ENCODE measurements around the gene ITGB1BP2.
"Not testable (repeated sequence)": the region's sequence is repeated elsewhere in the genome, so short reads cannot be mapped to it uniquely, and the experiment has no call there.

The ITGB1BP2 gene

DNA sequence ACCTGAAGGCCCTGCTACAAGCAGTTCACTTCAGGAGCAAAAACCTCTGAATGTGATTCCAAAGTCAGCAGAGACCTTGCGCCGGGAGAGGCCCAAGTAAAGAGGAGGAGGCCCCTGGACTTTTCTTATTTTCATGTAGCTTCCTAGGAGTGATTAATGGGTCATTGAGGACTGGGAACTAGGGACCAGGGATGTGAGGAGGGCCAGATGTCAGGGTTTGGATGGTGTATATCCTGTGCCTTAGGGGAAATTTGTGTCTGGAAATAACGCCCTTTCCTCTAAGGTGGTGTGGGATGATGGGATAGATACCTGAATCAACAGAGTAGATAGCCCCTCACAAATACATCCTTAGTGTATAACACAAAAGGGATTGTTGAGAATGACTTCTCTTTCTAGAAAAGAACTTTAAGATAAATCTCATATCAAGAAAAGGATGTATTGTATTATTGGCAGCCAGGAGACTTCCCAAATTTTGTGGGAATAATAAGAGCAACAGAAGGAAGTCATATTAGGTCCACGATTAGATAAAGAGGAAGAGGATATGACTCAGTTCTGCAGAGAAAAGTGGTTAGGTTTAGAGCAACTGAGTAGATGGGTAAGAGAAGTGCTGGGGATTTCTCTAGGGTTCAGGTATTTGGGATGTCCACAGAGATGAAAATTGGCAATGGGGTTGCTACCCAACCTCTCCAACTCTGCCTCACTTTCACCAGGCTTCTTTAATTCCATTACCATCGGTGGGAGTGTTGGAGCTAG lies 1.1 kb downstream of the ITGB1BP2 start:
- no peak for DNase-seq

DNA sequence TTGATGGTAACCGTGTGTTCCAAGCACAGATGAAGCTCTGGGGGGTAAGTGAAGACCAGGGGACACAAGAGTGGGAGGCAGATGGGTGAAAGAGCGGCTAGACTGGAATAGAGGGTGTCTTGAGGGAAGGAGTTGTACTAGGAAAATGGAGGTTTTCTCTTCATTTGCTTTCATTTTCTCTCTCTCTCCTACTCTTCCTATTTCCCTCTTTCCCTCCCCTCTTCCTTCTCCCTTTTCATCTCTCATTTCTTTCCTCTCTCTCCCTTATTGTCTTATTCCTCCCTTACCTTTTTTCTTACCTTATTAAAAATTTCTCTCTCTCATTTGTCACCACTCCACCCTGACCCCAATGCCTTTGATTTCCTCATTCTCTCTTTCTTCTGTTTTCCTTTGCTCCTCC lies 3.0 kb downstream of the ITGB1BP2 start:
- no peak for DNase-seq

DNA sequence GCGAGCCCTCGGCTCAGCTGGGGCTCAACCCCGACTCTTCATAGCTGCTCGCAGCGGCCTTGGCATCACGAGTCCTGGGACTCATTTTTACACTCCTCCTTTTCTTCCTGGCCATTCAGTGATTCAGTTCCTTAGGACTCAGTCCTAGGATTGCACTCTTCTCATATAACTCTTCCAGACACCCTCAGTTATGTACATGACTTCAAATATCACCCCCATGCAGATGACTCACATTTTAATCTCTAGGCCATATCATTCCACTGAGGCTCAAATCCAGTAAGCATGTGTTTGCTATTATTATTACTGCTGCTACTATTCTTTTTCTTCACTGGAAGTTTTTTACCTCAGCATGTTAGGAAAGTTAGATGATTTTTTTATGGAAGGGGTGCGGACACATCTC lies 14.4 kb downstream of the ITGB1BP2 start:
- DNase-seq, result no peak

DNA sequence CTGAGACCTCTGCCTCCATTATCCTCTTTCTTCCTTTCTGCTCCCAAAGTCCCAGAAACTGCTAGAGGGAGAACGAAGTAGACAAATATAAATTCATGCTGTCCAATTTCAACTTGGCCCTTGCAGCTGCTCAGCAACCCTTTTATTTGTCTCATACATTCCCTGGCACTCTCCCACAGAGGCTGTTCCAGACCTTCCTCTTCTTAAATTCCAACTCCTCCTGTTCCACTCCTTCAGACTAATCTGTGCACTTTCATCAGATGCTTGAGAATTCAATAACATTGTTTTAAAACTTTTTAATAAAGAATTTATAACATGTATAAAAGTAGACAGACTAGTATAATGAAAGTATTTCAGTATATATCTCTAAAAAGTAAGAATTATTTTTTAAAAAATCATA lies 15.4 kb downstream of the ITGB1BP2 start:
- DNase-seq, result not testable (repeated sequence)

DNA sequence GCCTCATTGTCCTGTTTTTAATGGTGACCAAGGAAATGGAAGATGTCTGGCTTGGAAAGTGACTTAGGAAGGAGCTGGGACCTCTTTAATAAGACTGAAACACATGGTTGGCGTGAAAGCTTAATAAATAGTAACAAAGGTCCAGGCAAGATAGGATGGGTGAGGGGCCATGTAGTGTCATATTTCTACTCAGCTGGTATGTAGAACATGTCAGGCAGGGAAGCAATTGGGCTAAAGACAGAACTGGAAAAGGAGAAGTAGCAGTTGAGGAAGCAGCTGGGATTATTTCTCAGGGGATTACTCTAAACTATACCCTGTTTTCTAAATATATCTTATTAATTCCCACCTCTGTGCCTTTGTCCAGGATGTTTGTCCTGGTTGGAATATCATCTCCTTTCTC lies 18.6 kb downstream of the ITGB1BP2 start:
- no peak for DNase-seq

DNA sequence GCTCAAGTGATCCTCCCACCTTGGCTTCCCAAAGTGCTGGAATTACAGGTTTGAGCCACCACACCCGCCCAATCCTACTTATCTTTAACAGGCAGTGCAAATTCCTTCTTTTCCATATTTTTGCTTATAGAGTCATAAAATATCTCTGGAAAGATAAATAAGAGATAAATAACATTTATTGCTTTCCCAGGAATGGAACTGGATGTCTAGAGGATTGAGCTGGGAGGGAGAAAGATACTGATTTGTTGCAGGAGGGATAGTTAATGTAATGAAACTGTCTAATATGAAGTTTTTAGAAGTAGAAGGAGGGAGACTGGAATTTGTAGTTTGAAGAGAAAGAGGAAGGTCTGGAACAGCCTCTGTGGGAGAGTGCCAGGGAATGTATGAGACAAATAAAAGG lies 20.2 kb downstream of the ITGB1BP2 start:
- no peak for DNase-seq

DNA sequence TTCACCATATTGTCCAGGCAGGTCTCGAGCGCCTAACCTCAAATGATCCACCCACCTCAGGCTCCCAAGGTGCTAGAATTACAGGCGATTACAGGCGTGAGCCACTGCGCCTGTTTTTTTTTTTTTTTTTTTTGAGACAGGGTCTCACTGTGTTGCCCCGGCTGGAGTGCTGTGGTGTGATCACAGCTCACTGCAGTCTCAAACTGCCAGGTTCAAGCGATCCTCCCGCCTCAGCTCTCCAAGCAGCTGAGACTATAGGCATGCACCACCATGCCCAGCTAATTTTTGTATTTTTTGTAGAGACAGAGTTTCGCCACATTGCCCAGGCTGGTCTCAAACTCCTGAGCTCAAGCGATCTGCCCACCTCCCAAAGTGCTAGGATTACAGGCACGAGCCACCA lies 22.9 kb downstream of the ITGB1BP2 start:
- DNase-seq, result not testable (repeated sequence)

DNA sequence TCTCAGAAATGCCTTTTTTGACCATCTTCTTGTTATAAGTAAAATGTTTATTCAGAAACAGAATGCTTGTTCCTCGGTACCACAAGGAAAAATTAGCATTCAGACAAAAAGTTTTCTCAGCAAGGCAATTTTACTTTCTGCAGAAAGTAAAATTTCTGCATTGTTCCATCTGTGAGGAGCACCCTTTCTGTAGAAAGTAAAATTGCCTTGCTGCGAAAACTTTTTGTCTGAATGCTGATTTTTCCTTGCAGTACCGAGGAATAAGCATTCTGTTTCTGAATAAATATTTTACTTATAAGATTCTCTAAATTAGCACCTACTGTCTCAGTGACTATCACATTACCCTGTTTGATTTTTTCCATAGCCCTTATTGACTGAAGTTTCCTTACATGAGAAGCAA lies 24.8 kb downstream of the ITGB1BP2 start:
- DNase-seq, result no peak

DNA sequence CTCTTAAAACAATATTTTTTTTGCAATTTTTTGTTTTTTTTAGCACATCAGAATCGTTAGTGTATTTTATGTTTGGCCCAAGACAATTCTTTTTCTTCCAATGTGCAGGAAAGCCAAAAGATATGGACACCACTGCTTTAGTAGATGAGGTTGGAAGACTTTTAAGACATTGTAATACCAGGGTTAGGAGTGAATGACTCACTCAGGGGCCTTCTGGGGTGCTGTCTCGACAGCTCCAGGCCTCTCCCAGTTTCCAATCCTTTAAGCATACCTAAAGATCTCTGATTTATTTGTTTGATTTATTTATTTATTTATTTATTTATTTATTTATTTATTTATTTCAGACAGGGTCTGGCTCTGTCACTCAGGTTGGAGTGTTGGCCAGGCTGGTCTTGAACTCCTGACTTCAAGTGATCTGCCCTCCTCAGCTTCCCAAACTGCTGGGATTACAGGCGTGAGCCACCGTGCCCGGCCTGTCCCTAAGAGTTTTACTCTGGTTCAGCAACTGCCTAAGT lies 47.7 kb downstream of the ITGB1BP2 start:
- not testable (repeated sequence) for DNase-seq

DNA sequence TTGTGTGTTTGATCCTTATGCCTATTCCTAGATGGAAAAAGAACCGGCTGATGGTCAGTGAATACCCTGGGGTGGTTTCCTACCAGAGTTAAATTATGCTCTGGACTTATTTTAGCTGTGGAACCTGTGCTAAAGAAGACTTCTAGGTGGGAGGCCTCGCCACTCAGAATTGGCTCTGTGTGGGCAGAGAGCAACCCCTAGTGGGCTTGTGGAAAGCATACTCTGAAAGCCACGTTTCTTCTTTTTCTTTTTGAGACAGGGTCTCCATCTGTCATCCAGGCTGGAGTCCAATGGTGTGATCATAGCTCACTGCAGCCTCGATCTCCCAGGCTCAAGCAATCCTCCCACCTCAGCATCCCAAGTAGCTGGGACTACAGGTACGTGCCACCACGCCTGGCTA lies 48.3 kb downstream of the ITGB1BP2 start:
- not testable (repeated sequence) for DNase-seq

DNA sequence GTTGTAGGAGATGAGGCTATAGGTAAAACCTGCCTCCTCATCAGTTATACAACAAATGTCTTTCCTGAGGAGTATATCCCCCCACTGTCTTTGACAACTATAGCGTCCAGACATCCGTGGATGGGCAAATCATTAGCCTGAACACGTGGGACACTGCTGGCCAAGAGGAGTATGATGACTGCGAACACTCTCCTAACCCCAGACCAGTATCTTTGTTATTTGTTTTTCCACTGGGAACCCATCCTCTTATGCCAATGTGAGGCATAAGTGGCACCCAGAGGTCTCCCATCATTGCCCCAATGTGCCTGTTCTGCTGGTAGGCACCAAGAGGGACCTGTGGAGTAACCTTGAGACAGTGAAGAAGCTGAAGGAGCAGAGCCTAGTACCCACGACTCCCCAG lies 50.9 kb downstream of the ITGB1BP2 start:
- DNase-seq, result not testable (repeated sequence)
